NCI-H2196 (cell line): Measurements from ENCODE around the gene RTL5.

Experiments
- DNase-seq: peaks from one replicate; lab custom pipeline; 2025; ENCODE audit not compliant: unreplicated experiment; lab: John Stamatoyannopoulos, UW

RTL5 gene

GRCh38 chrX:72110051-72110875 is 21.5 kb downstream of the RTL5 start:
- no peak for DNase-seq

DNA sequence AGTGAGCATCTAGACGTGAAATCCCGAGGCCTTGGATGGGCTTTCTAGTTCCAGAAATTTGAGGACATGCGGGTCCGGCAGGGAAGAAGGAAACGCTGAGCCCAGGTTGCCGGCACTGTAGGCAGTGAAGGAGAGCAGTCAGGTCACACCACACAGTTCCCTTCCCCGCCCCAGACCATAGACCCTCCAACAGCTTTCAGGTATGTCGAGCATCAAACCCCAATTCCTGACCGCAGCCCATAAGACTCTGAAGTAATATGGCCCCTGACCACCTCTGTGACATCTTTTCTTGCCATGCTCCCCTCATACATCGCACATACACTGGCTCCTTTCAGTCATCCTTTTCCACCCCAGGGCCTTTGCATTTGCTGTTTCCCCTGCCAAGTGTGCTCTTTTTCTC is 23.0 kb downstream of the RTL5 start:
- DNase-seq: no peak

GRCh38 chrX:72107841-72108595 is 23.7 kb downstream of the RTL5 start:
- no peak for DNase-seq

- no peak for DNase-seq
These were observed 24.4 kb downstream of the RTL5 start for GRCh38 chrX:72107320-72107719.

DNA sequence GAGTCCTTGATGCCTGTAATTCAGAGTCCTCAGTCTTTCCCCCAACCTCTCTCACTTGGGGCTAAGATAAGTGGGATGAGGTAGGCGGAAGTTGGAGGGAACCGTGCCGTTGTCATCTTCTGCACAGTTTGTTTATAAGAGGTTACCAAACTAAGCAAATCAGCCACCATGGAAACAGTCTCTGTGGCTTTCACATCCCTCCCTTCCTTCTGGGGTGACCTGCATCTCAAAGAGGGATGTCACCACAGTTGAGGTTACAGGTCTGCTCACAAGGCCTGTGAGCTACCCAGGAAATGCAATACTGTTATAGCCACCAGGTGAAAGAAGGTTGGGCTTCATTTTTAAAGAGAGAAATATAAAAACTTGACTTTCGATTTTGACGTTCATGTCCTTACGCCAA is 26.3 kb downstream of the RTL5 start:
- no peak for DNase-seq

DNA sequence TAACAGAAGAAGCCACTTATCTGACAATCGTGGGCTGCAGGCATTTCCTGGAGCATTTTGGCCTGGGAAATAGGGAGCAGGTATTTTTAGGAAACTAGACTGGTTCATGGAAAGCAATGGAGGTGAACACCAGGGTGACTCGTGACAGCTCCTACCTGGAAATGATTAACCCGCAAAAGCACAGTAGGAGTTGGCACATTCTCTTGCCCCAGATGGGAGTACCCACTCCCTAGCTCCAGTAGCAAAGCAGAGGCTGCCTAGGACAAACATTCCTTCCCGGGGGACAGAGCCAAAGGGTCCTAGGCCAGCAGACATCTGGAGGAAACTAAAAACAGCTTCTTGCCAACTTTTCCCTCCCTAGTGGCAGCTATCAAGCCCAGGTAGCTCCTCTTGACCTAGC is 29.0 kb downstream of the RTL5 start:
- no peak for DNase-seq

DNA sequence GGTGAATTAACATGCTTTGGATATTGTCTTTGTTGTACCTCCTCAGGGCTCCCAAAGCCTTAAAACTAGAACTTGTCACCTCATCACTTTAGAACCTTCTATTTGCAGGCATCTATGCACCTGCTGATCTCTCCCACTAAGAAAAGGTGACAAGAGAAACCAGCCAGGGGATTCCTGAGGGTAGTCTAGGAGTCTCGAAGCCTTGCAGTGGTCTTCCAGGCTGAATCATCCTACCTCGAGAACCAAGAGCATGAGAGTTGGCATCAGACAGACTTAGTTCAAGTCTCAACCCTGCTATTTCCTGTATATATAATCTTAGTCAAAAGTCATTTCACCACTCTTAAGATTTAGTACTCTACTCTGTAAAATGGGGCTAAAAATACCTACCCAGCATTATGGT is 29.6 kb downstream of the RTL5 start:
- no peak for DNase-seq

DNA sequence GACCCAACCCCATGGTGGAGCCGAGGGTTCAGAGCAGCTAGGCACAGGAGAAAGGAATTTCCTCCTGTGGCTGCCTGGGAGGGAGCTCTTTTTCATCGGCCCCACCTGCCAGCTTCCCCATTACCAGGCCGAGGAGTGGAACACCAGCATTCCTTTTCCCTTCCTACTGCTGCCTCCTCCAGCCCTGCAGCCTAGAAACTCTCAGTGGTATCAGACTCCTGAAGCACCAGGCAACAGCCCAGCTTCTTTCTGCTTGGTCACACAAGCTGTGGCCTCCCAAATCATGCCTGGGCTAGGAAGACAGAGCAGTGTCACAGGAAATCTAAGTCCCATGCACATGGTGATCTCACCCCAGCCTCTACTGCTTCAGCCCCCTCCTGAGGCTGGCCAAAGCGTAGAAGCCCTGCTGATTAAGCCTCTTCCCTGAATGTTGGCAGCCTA is 30.1 kb downstream of the RTL5 start:
- no peak for DNase-seq

- no peak for DNase-seq
These were observed 30.8 kb downstream of the RTL5 start for GRCh38 chrX:72100824-72101351.

- no peak for DNase-seq
These were observed 31.5 kb downstream of the RTL5 start for GRCh38 chrX:72100051-72100755.

DNA sequence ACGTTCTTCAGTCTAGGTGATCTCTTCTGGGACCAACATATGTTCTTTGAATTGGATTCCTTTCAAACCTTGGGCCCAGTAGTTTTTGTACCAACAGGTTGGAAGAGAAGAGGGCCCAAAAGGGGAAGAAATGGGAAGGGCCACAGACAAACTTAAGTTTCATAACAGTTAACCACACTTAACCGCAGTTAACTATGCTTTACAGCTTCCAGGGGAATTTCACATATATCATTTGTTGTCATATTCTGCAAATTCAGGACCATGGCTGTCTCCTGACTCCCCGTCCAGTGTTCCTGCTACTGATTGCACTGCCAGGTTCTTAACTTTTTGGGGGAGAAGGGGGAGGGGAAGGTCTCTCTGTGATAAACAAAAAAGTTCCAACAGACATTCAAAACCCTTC is 34.6 kb downstream of the RTL5 start:
- DNase-seq: no peak

GRCh38 chrX:72095370-72095769 is 36.3 kb downstream of the RTL5 start:
- no peak for DNase-seq

GRCh38 chrX:72094894-72095293 is 36.8 kb downstream of the RTL5 start:
- peak; percentile 24 for DNase-seq

DNA sequence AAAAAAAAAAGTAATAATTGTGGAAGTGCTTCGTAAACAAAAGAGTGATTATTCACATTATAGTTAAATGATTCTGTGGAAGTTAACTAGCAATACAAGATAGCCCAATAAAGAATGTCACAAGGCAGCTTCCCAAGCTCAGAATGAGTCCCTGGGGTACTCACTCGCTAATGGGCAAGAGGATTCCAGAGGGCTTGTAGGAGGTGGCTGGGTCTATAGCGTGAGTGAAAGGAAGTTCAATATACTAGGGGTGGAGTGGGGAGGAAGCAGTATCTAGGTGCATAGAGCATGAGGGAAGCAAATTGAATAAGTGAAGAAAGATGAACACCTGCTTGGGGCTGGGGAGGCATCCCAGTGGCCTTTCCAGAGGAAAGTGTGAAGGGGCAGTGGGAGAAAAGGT is 42.5 kb downstream of the RTL5 start:
- no peak for DNase-seq

- no peak for DNase-seq
These were observed 43.0 kb downstream of the RTL5 start for GRCh38 chrX:72088761-72089160.

DNA sequence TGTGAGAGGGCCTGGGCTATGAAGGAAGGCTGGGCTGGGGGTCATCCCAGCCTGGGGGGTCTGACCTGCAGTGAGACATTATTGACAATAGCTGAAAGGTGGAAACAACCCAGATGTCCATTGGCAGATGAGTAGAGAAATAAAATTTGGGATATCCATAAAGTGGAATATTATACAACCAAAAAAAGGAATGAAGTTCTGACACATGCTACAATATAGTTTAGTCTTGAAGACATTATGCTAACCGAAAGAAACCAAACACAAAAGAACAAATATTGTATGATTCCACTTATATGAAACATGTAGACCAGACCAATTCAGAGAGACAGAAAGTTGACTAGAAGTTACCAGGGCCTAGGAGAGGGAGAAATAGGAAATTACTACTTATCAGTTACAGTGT is 44.7 kb downstream of the RTL5 start:
- DNase-seq: no peak

- no peak for DNase-seq
These were observed 47.6 kb downstream of the RTL5 start for GRCh38 chrX:72084114-72084513.

DNA sequence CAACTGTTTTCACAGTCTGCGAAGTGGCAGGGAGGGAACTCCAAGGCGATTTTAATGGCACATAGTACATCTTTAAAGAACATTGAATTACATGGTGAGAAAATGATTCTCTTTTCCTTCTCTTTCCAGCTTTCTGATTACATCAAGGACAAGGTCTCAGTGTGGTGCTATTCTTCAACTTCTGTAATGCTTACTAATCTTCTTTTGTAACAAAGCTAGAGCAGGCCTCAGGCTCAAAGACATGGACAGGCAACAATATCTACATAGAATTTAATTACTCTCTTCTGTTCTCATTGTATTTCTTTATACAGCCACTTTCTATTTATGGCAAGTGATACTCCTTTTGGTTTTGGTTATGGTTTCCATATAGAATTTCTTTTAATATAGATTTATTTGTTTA is 48.4 kb downstream of the RTL5 start:
- DNase-seq: no peak

GRCh38 chrX:72081605-72082320 is 50.0 kb downstream of the RTL5 start:
- DNase-seq: no peak

DNA sequence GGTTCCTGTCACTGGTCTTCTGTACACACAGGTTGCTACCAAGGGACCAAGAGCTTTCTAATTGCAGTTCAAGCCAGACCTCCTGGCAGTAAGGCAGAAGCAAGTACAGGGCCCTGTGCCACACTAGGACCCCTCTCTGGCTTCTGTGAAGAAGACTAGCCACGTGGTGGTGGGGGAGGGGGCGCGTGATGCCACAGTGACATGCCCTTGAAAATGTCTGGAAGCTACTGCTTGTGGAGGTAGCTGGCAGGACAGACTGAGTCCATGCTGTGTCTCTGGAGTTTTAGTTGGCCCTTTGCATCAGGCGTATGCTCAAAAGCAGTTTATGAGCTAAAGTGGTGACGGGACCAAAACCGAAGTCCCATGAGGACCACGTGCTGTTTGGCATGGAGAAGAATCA is 50.9 kb downstream of the RTL5 start:
- DNase-seq: no peak

- no peak for DNase-seq
These were observed 51.6 kb downstream of the RTL5 start for GRCh38 chrX:72080150-72080549.
